Suppressor macrophage treated with lipopolysaccharide for 4 hours (primary cell): Measurements from ENCODE around the gene COX7C.

Source experiments
- DNase-seq: peaks from one replicate; pipeline ENCODE4 v3.0.0-alpha.2; 2020

The COX7C gene

DNA sequence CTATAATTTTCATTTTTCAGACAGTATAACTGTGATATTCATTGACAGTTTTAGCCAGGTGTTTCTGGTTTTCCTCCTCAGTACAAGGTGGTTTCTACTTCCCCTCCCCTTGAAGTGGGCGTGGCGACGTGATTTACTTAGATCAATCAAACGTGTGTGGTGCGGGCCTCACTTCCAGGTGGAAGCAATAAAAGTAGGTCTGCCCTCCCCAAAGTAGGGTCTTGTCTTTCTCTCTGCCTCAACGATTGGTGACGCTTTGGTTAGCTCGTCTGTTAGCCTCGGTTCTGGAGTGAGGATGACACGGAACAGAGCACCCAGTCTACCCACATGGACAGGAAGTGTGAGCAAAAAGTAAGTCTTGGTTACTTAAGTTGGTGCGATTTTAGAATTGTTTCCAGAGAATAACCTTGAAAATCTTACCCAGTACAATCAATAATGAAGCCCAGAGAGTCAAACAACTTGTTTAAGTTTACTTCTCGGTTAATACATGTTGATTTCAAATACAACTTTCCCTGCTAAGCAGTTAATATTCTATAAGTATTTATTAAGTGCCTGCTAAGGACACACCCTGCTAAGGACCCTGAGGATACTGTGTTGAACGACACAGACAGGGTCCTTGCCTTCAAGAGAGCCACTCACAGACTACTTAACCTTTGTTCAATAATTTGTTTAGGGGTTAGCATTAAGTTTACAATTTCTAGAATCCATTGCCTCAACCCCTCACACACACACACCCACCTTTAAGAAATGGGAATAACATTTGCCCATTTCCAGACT, 48.4 kb downstream of the COX7C start:
- no peak for DNase-seq

DNA sequence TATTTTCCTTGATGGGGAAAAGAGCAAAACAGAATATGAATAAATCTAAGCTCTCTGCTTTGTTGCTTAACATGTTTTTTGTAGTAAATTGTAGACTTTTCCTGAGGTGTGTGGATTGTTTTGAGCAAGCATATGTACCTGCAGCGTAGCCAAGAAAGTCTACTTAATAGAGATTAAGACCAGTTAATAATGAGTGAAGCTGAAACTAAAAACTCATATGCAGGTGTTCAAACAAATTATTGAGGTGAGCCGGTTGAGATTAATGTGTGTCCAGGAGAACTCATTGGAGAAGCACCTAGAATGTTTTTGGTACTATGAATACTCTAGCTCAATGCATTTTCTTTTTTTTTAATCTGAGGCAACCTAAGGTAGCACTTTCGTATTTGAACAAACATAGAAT, 49.2 kb downstream of the COX7C start:
- no peak for DNase-seq
